PC-3 (cell line): ENCODE measurements around the gene CRB2. TPM values are rescaled to one million over a fixed set of nuclear protein-coding genes. Genes with fewer than 3 reads are reported as not detected.

Source experiments
- ATAC-seq: fragments of 200-7000 bp; cut with Tn5 transposase; 2 replicates; pipeline ENCODE4 v1.9.1; 2020; ENCODE audit warnings: mild to moderate bottlenecking, moderate library complexity
- BruUV-seq: library from RNA; stranded (reverse); fragments of 400-500 nt; replicated peaks from 2 replicates; lab custom pipeline; 2021; lab: Mats Ljungman, UMichigan
- CTCF ChIA-PET: fragments of 300-600 bp; sonication (Branson Sonifier 250); formaldehyde crosslinking; loops from one replicate; lab custom pipeline; 2022; ENCODE audit warnings: antibody characterized with exemption; lab: Charles Lee
- POLR2A ChIA-PET: fragments of 300-600 bp; sonication (Branson Sonifier 250); formaldehyde crosslinking; loops from one replicate; lab custom pipeline; 2022; ENCODE audit warnings: antibody characterized with exemption; ENCODE audit not compliant: unreplicated experiment; lab: Charles Lee
- DNase-seq: peaks from one replicate; pipeline ENCODE4 v3.0.0-alpha.2; 2015
- H2AFZ ChIP-seq: fragments of 300-600 bp; sonication (generic); 2 replicates; pipeline ENCODE4 v1.6.0; 2016; ENCODE audit warnings: antibody characterized with exemption, low read length
- H3F3A ChIP-seq: fragments of 300-600 bp; sonication (generic); one replicate; pipeline ENCODE4 v1.6.0; 2017; ENCODE audit warnings: antibody characterized with exemption, low read length, control low read depth, mild to moderate bottlenecking; ENCODE audit not compliant: unreplicated experiment
- H3K27ac ChIP-seq: fragments of 300-600 bp; sonication (generic); 2 replicates; pipeline ENCODE4 v1.5.1; 2016; ENCODE audit warnings: mild to moderate bottlenecking, low read length
- H3K27me3 ChIP-seq: fragments of 300-600 bp; sonication (generic); 2 replicates; pipeline ENCODE4 v1.6.1; 2016; ENCODE audit warnings: low read length, mixed read lengths
- H3K36me3 ChIP-seq: fragments of 300-600 bp; sonication (generic); 2 replicates; pipeline ENCODE4 v1.6.1; 2016; ENCODE audit warnings: low read depth, mixed run types, low read length, mixed read lengths
- H3K4me1 ChIP-seq: fragments of 300-600 bp; sonication (generic); 2 replicates; pipeline ENCODE4 v1.5.1; 2016; ENCODE audit warnings: low read length; ENCODE audit not compliant: insufficient read depth
- H3K4me2 ChIP-seq: fragments of 300-600 bp; sonication (generic); 2 replicates; pipeline ENCODE4 v1.6.0; 2016; ENCODE audit warnings: low read length
- H3K4me3 ChIP-seq: fragments of 300-600 bp; sonication (generic); 2 replicates; pipeline ENCODE4 v1.5.1; 2016; ENCODE audit warnings: mild to moderate bottlenecking, low read length, mixed read lengths
- H3K79me2 ChIP-seq: fragments of 300-600 bp; sonication (generic); 2 replicates; pipeline ENCODE4 v1.6.1; 2017; ENCODE audit warnings: low read length, mixed read lengths
- H3K9ac ChIP-seq: fragments of 300-600 bp; sonication (generic); 2 replicates; pipeline ENCODE4 v1.6.0; 2016; ENCODE audit warnings: mild to moderate bottlenecking, low read length
- H3K9me2 ChIP-seq: fragments of 300-600 bp; sonication (generic); replicated peaks from 2 replicates; pipeline ENCODE4 v1.6.1; 2016; ENCODE audit warnings: mixed run types, low read length, mixed read lengths
- H3K9me3 ChIP-seq: fragments of 300-600 bp; sonication (generic); 2 replicates; pipeline ENCODE4 v1.6.1; 2016; ENCODE audit warnings: low read length, mixed read lengths
- H4K20me1 ChIP-seq: fragments of 300-600 bp; sonication (generic); 2 replicates; pipeline ENCODE4 v1.6.1; 2016; ENCODE audit warnings: low read length, mixed read lengths
- EZH2 ChIP-seq: fragments of 300-600 bp; sonication (generic); IDR thresholded peaks from one replicate; pipeline ENCODE4 v1.6.1; 2017; ENCODE audit warnings: antibody characterized with exemption, mild to moderate bottlenecking, low read length; ENCODE audit not compliant: unreplicated experiment
- EZH2phosphoT487 ChIP-seq: fragments of 300-600 bp; sonication (generic); IDR thresholded peaks from 2 replicates; pipeline ENCODE4 v1.6.1; 2018; ENCODE audit warnings: mild to moderate bottlenecking, antibody characterized with exemption, low read length, borderline replicate concordance
- intact Hi-C: fragments of 100-400 bp; cut with micrococcal nuclease; formaldehyde crosslinking; loops from 2 replicates; pipeline ENCODE4 v1.9.0; 2023
- total RNA-seq: library from RNA; depleted of rRNA; stranded (reverse); fragments of >200 nt; gene quantifications from 2 replicates; pipeline ENCODE4 v1.2.3, GENCODE V29; 2014
- TF ChIP-seq, protein P1 (sequence below): fragments of 300-600 bp; sonication (generic); conservative IDR thresholded peaks from 2 replicates; pipeline ENCODE4 v1.5.1; 2017; ENCODE audit warnings: antibody characterized with exemption, low read depth, mild to moderate bottlenecking, low read length

The CRB2 gene
- total RNA-seq, 1 experiment from 2014 or later = not detected

DNA sequence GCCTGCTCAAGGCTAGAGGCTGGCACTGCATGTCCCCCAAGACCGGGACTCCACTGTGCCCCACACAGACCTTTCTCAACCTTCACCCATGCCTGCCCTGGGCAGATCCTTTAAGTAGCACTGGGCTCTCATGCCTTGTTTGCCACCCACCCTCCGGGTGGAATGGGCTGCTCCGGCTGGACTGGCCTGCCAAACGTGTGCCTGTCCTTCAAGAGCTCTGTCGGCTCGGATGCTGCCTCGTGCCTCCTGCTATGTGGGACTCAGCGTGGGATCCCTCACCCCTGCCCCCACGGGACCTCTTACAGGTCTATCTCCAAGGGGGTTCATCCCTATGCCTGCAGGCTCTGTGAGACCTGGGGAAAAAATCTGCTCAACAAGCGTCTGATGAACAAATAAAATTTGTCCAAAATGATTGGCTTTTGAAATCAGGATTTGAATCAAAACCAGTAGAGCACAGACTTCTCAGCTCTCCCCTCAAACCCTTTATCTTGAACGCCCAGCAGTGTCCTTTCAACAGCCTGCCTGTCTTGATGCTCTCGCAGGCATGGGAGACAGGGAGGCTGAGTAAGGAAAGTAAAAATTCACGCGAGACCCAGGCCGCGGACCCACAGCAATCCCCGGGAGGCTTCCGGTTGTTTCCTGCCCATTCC lies 56.3 kb downstream of the CRB2 start:
- Histone ChIP-seq H3K9ac (no peak overlapping the region), H3F3A (no peaks in the 10 kb centered on the region), H4K20me1 (no peaks in the 10 kb centered on the region), H2AFZ (no peak overlapping the region), H3K27me3 (no peaks in the 10 kb centered on the region), H3K4me1 (no peaks in the 10 kb centered on the region), H3K9me2 (no peaks in the 10 kb centered on the region), H3K79me2 (no peaks in the 10 kb centered on the region), H3K27ac (no peak overlapping the region), H3K4me3 (no peak overlapping the region), H3K36me3 (no peaks in the 10 kb centered on the region), H3K4me2 (no peak overlapping the region), H3K9me3 (no peaks in the 10 kb centered on the region)
- no peak for TF ChIP-seq EZH2phosphoT487
- no peak for TF ChIP-seq EZH2
- TF ChIP-seq, protein P1, sequence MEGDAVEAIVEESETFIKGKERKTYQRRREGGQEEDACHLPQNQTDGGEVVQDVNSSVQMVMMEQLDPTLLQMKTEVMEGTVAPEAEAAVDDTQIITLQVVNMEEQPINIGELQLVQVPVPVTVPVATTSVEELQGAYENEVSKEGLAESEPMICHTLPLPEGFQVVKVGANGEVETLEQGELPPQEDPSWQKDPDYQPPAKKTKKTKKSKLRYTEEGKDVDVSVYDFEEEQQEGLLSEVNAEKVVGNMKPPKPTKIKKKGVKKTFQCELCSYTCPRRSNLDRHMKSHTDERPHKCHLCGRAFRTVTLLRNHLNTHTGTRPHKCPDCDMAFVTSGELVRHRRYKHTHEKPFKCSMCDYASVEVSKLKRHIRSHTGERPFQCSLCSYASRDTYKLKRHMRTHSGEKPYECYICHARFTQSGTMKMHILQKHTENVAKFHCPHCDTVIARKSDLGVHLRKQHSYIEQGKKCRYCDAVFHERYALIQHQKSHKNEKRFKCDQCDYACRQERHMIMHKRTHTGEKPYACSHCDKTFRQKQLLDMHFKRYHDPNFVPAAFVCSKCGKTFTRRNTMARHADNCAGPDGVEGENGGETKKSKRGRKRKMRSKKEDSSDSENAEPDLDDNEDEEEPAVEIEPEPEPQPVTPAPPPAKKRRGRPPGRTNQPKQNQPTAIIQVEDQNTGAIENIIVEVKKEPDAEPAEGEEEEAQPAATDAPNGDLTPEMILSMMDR = no peak
- POLR2A ChIA-PET = no interaction called here
- DNase-seq = no peak
- no peak for ATAC-seq
- BruUV-seq = no TSS peak
- CTCF ChIA-PET = no interaction called here
- intact Hi-C loops = no loop called here

DNA sequence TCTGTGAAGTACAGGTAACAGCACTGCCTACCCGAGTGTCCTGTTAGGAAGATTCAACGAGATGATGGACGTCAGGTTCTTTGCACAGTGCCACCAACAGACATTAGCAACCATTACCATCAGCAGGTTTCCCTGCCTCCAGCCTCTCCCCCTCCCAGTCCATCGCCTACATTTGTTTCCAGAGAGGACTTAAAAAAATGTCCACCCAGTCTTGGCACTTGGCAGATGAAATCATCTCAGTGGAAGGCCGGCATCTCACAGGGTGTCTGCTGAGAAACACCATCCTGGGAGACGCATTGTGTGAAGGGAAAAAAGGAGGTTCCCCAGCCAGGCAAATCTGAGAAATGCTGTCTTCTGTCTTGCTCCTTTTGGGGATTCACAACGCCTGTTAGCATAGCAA lies 58.2 kb downstream of the CRB2 start:
- ChIA-PET CTCF (no interaction called here), POLR2A (no interaction called here)
- no peak for ATAC-seq
- no peaks in the 10 kb centered on the region for H3K9me3 ChIP-seq
- H3K36me3 ChIP-seq = no peaks in the 10 kb centered on the region
- H3K4me2 ChIP-seq = no peak overlapping the region
- no peak overlapping the region for H3K27ac ChIP-seq
- H3K9me2 ChIP-seq = no peaks in the 10 kb centered on the region
- no peak for DNase-seq
- no peaks in the 10 kb centered on the region for H3F3A ChIP-seq
- no peaks in the 10 kb centered on the region for H3K4me1 ChIP-seq
- no peaks in the 10 kb centered on the region for H4K20me1 ChIP-seq
- no peak overlapping the region for H2AFZ ChIP-seq
- no peaks in the 10 kb centered on the region for H3K79me2 ChIP-seq
- no peak overlapping the region for H3K4me3 ChIP-seq
- no peaks in the 10 kb centered on the region for H3K27me3 ChIP-seq
- TF ChIP-seq, protein P1 = no peak
- TF ChIP-seq EZH2phosphoT487 (no peak), EZH2 (no peak)
- intact Hi-C loops = no loop called here
- no peak overlapping the region for H3K9ac ChIP-seq
- no TSS peak for BruUV-seq
